ENCODE measurements around the gene RYK. TPM values are rescaled to one million over a fixed set of nuclear protein-coding genes. Genes with fewer than 3 reads are reported as not detected.

RYK gene
- total RNA-seq, 1 experiment from 2014 or later: 60.6 TPM

DNA sequence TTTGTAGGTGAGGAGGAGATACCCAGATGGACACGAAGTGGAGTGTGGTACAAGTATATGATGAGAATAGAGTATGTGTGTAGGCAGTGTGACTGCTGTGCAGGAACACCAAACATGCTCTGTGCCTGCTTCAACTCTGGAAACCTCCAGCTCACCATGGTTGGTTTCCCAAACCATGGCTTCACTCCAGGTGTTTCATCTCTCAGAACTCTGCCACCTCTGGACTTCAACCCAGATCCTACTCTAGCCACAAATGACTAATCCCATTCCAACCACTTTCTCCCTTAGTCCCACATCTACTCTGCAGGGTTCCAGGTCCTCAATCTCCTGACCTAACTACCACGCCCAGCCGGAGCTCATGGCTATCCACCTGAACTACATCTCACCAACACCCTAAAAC, 102.1 kb downstream of the RYK start:
- Histone ChIP-seq H3K56ac (ENCODE audit: insufficient read length, low read depth, low read length) (no peak overlapping the region), H2AK5ac (ENCODE audit: insufficient read length, low read length) (no peak overlapping the region), H3K4ac (ENCODE audit: low read depth, low read length) (no peak overlapping the region), H2BK5ac (ENCODE audit: insufficient read length, low read length) (no peak overlapping the region), H3K27ac (ENCODE audit: insufficient read length, low read depth, low read length) (no peak overlapping the region), H2BK20ac (ENCODE audit: low read depth, low read length, poor library complexity, severe bottlenecking) (no peak overlapping the region), H4K5ac (ENCODE audit: insufficient read length, low read depth, low read length) (no peak overlapping the region), H3T11ph (ENCODE audit: low read length) (no peak overlapping the region), H4K20me1 (ENCODE audit: control insufficient read depth, insufficient read depth, insufficient read length) (no peaks in the 10 kb centered on the region), H3K9me3 (ENCODE audit: control insufficient read depth, low read depth, low read length) (no peaks in the 10 kb centered on the region), H2BK15ac (ENCODE audit: low read depth, low read length) (no peak overlapping the region), H3K79me2 (ENCODE audit: insufficient read depth, low read length) (no peaks in the 10 kb centered on the region), H2AFZ (ENCODE audit: low read length) (no peak overlapping the region), H3K14ac (ENCODE audit: insufficient read depth, low read length) (no peak overlapping the region), H4K91ac (ENCODE audit: insufficient read length, low read depth, low read length) (no peak overlapping the region), H3K23ac (ENCODE audit: insufficient read length, low read depth, low read length) (no peak overlapping the region), H3K9ac (ENCODE audit: extremely low read depth, insufficient read length, low read length) (no peak overlapping the region), H3K4me1 (ENCODE audit: insufficient read depth, low read length) (0 out of 2 replicates have a peak, but pooled peaks cover 3% of the 10 kb centered on the region), H3K79me1 (ENCODE audit: insufficient read depth, low read depth, low read length, poor library complexity, severe bottlenecking) (no peaks in the 10 kb centered on the region), H3K27me3 (ENCODE audit: insufficient read depth, low read length) (no peaks in the 10 kb centered on the region), H3K23me2 (ENCODE audit: insufficient read length, low read depth, low read length, poor library complexity, severe bottlenecking) (no peaks in the 10 kb centered on the region), H2BK120ac (ENCODE audit: low read depth, low read length, poor library complexity, severe bottlenecking) (no peak overlapping the region), H3K4me2 (ENCODE audit: insufficient read depth, insufficient read length, low read length) (no peak overlapping the region), H2BK12ac (ENCODE audit: insufficient read length, low read depth, low read length) (no peak overlapping the region), H4K8ac (replicated peaks; ENCODE audit: insufficient read length, low read depth, low read length) (no peak overlapping the region), H3K18ac (ENCODE audit: insufficient read length, low read depth, low read length) (no peak overlapping the region)
- Mint-ChIP-seq H3K4me1 (peaks cover 12 to 13% of the 10 kb centered on the region in 2 experiments), H3K4me3 (no peak overlapping the region; a peak in 1 of 5 replicates), H3K27ac (peak overlapping the region in 2 of 3 experiments; percentile 19 to 27; a peak in 3 of 7 replicates), H3K9me3 (peaks cover 0 to 3% of the 10 kb centered on the region in 2 experiments; a peak in 1 of 5 replicates), H3K27me3 (ENCODE audit: low read depth) (no peaks in the 10 kb centered on the region; the same call in 1 of the 2 replicates), H3K36me3 (ENCODE audit: insufficient read depth in 1 of 3, low read depth in 3 of 3) (peaks cover 1 to 14% (median 13%) of the 10 kb centered on the region in 3 experiments; a peak in 6 of 7 replicates)
- DNase-seq: no peak
- TF ChIP-seq, protein P1, sequence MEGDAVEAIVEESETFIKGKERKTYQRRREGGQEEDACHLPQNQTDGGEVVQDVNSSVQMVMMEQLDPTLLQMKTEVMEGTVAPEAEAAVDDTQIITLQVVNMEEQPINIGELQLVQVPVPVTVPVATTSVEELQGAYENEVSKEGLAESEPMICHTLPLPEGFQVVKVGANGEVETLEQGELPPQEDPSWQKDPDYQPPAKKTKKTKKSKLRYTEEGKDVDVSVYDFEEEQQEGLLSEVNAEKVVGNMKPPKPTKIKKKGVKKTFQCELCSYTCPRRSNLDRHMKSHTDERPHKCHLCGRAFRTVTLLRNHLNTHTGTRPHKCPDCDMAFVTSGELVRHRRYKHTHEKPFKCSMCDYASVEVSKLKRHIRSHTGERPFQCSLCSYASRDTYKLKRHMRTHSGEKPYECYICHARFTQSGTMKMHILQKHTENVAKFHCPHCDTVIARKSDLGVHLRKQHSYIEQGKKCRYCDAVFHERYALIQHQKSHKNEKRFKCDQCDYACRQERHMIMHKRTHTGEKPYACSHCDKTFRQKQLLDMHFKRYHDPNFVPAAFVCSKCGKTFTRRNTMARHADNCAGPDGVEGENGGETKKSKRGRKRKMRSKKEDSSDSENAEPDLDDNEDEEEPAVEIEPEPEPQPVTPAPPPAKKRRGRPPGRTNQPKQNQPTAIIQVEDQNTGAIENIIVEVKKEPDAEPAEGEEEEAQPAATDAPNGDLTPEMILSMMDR (conservative IDR thresholded peaks at IDR 0.05): no peak
- WGBS (ENCODE audit: extremely low coverage, insufficient read length, low lambda C conversion rate): no CpG with 5 or more reads among the region's 3 CpGs
